ENCODE data around the gene DAPK3. TPM values are rescaled to one million over a fixed set of nuclear protein-coding genes. Genes with fewer than 3 reads are reported as not detected.

DAPK3 gene
- total RNA-seq (2022; extraction: Qiagen RNA extraction; ENCODE audit: low read depth): 47.6 to 56.3 TPM (median 52.9 TPM) in 5 replicates

DNA sequence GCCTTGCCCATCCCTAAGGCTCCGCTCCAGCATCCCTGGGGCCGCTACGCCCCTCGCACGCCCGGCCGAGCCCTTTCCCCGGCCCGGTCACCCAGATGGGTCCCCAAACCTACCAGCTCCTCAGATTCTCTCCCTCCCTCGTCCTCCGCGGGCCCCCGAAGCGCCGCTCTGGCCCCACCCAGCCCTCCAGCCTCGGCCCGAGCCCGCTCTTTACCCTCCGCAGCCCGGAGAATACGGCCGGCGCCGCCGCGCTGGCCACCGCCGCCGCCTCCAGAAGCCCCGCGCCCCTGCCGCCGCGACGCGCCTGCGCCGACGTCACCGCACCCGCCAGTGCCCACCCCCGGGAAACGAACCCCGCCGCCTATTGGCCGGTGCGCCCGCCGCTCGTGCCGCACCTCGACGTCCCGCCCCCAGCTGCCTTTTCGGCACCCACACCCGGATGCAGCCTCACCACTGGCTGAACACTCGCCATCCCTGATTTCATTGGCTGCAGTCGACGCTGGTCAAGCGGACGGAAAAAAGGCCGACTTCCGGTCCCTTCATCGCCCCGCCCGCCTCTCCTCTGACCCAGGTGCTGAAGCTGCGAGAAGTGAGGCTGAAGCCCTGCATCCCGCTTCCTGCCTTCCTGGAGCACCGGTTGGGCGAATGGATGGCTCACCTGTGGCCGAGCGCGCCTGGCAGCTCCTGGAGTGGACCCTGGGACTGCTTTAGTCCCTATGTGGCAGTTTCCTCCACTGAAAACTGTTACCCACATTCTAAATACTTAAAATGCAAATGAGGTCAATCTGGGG, at the start of gene DAPK3:
Gene DAPK3, minus strand, starts transcription at position 292 of the 791 bp plus-strand sequence. CDS start 1,364 bp downstream, outside the sequence.

DNA sequence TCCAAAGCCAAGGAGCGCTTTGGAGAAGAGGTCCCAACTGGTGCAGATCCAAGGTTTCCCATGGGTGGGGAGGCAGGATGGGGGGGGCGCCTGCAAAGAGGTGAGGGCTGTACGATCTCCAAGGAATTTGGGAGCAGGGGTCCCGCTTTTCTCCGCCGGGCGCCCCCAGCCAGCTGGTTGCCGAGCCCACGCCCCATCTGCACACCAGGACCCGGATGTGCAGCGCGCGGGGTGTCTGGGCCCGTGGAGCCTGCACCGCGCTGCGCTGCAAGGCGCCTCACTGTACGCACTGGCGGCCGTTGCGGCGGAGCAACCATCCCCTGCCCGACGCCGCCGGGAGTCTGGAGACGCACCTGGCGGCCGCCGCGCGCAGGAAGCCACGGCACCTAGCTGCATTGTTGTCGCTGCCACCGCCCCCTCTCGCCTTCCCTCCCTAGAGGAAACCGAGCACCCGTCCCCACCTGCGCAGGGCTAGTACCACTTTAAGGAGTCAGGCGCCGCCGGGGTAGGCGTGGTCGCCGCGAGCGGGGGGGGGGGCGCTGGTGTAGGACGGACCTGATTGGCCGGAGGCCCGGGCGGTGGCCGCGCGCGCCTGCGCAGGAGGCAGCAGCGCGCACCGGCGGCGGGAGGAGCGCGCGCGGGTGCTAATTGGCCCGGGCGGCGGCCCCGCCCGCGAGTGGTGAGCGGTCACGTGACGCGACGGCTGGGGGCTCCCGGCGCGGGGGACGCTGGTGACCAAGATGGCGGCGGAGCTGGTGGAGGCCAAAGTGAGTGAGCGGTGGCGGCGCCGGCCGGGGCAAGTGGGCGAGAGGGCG, 36.3 kb upstream of the DAPK3 start, which contains the start of gene PIAS4:
Gene PIAS4, plus strand, starts transcription at position 716 of the 815 bp plus-strand sequence. Its CDS starts 25 bp downstream, at position 741.

DNA sequence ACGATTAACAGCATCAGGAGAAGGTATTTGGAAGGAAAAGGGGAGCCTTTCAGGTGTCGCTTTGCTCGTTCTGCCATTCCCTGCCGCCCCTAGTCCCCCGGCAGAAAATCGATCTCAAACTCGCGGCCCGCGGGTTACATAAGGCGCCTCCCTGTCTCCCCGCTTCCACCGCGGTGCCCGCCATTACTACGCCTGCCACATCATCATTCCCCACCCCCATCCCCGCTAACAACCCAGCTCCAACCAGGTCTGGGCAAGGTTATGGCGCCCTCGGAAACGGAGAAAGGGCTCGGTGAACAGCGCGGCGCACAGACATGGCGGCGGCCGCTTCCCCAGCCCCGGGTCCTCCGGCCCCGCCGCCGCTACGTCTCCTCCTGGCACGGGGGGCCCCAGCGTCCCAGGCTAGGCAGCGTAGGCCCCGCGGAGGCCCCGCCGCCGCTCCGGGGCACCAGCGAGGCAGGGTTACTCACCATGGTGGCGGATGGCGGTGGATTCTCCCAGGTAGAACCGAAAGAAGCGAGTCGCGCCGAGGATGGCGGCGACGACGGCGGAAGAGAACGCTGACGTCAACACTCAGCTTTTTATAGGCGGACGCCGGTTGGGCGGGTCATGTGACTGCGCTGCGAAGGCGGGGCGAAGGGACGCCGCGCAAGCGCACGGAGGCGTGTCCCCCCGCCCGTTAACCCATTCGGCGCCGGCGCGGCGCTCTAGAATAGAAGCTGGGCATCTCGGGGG, 14.2 kb upstream of the DAPK3 start, which contains the start of gene EEF2:
Gene EEF2, minus strand, starts transcription at position 556 of the 735 bp plus-strand sequence. Its CDS starts 83 bp downstream, at position 473.

DNA sequence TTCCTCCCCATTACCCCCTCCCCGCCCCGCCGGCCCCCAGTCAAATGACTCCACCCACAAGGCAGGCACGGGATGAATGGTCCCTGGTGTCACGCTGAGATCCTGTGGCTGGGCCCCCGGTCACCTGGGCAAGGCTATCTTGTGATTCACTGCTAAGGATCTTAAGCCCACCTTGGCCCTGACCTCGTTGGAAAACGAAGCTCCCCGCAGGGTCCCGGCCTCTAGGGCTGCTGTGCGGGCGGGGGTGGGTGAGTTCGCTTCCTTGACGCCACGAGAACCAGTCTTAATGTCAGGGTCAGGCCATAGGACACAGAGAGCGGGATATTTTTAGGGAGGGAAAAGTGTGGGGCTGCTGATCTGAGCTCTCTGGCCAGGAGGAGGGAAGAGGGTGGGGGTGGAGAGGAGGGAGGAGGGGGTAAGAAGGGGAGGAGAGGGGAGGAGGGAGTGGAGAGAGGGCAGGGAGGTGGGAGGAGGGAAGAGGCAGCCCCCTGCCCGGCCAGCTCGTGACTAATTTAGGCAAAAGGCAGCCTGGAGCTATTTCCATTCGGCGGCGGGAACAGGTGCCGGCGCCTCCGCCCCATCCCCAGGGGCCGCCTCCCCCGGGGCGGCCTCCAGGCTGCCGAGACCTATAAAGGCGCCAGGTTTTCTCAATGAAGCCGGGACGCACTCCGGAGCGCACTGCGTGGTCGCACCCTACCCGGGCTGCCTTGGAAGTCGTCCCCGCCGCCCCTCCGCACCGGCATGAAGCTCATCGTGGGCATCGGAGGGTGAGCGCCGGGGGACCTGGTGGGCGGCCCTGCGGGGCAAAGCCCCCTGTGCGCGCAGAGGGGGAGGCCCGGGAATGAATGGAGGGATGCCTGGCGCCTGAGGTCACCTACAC, 37.7 kb downstream of the DAPK3 start, which contains the start of gene NMRK2:
Gene NMRK2, plus strand, starts transcription at position 139 of the 880 bp plus-strand sequence. Its CDS starts 603 bp downstream, at position 742.

Other genes starting within 250 kb of the DAPK3 start
- gene APBA3, start 209.4 kb downstream of the DAPK3 start, total RNA-seq (2022; extraction: Qiagen RNA extraction; ENCODE audit: low read depth): 11.8 to 15.4 TPM (median 12.4 TPM) in 5 replicates
- gene MRPL54, start 208.4 kb downstream of the DAPK3 start, total RNA-seq (2022; extraction: Qiagen RNA extraction; ENCODE audit: low read depth): 62.0 to 80.2 TPM (median 67.1 TPM) in 5 replicates
- gene RAX2, start 198.9 kb downstream of the DAPK3 start, total RNA-seq (2022; extraction: Qiagen RNA extraction; ENCODE audit: low read depth): not detected in 5 replicates
- 1.1 to 2.1 TPM (median 1.7 TPM) in 5 replicates for gene MATK, start 184.7 kb downstream of the DAPK3 start, total RNA-seq (2022; extraction: Qiagen RNA extraction; ENCODE audit: low read depth)
- gene ZFR2, start 102.1 kb downstream of the DAPK3 start, total RNA-seq (2022; extraction: Qiagen RNA extraction; ENCODE audit: low read depth): 0.14 to 0.16 TPM in 2 of 5 replicates, not detected in the others
- 0.05 to 0.12 TPM (median 0.11 TPM) in 4 of 5 replicates, not detected in the other for gene ATCAY, start 90.4 kb downstream of the DAPK3 start, total RNA-seq (2022; extraction: Qiagen RNA extraction; ENCODE audit: low read depth)
- not detected in 5 replicates for gene NMRK2, start 38.0 kb downstream of the DAPK3 start, total RNA-seq (2022; extraction: Qiagen RNA extraction; ENCODE audit: low read depth)
- gene EEF2, start 14.4 kb upstream of the DAPK3 start, total RNA-seq (2022; extraction: Qiagen RNA extraction; ENCODE audit: low read depth): 884 to 1,119 TPM (median 1,105 TPM) in 5 replicates
- gene PIAS4, start 36.6 kb upstream of the DAPK3 start, total RNA-seq (2022; extraction: Qiagen RNA extraction; ENCODE audit: low read depth): 12.2 to 19.1 TPM (median 16.8 TPM) in 5 replicates
- gene ZBTB7A, start 95.8 kb upstream of the DAPK3 start, total RNA-seq (2022; extraction: Qiagen RNA extraction; ENCODE audit: low read depth): 12.3 to 20.4 TPM (median 17.9 TPM) in 5 replicates
- 96.7 to 143 TPM (median 135 TPM) in 5 replicates for gene MAP2K2, start 153.0 kb upstream of the DAPK3 start, total RNA-seq (2022; extraction: Qiagen RNA extraction; ENCODE audit: low read depth)
- gene CREB3L3, start 182.5 kb upstream of the DAPK3 start, total RNA-seq (2022; extraction: Qiagen RNA extraction; ENCODE audit: low read depth): 0.03 to 0.15 TPM (median 0.09 TPM) in 3 of 5 replicates, not detected in the others
- 22.0 to 32.6 TPM (median 31.3 TPM) in 5 replicates for gene SIRT6, start 211.5 kb upstream of the DAPK3 start, total RNA-seq (2022; extraction: Qiagen RNA extraction; ENCODE audit: low read depth)
- gene ANKRD24, start 211.6 kb upstream of the DAPK3 start, total RNA-seq (2022; extraction: Qiagen RNA extraction; ENCODE audit: low read depth): 0.12 to 0.28 TPM (median 0.21 TPM) in 5 replicates